ENCODE results near the gene INTS2.

DNA sequence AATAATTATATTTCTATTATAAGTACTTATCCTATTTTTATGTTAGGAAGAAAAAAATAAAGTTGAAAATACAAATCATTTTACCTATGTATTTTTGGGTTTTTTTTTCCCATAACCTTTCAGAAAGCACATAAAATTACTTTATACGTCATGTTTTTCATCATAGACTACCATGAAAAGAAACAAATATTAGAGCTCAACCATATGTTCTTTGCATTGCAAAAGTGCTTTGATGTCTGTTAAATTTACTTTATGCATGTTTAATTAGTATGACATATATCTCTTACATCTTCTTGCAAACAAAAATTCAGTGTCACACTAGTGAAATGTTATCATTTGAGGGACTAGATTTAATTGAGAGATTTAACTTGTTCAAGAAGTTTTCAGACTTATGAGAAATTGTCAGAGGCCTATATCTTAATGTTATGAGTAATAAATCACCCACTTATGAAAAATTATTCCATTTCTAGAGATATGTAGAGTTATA, 88.4 kb downstream of the INTS2 start:
- TF ChIP-seq, protein P1, sequence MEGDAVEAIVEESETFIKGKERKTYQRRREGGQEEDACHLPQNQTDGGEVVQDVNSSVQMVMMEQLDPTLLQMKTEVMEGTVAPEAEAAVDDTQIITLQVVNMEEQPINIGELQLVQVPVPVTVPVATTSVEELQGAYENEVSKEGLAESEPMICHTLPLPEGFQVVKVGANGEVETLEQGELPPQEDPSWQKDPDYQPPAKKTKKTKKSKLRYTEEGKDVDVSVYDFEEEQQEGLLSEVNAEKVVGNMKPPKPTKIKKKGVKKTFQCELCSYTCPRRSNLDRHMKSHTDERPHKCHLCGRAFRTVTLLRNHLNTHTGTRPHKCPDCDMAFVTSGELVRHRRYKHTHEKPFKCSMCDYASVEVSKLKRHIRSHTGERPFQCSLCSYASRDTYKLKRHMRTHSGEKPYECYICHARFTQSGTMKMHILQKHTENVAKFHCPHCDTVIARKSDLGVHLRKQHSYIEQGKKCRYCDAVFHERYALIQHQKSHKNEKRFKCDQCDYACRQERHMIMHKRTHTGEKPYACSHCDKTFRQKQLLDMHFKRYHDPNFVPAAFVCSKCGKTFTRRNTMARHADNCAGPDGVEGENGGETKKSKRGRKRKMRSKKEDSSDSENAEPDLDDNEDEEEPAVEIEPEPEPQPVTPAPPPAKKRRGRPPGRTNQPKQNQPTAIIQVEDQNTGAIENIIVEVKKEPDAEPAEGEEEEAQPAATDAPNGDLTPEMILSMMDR (conservative IDR thresholded peaks at IDR 0.05), result no peak
- TF ChIP-seq ZFX (IDR thresholded peaks at IDR 0.05), result no peak
